ENCODE measurements around the gene BCL11A.

DNA sequence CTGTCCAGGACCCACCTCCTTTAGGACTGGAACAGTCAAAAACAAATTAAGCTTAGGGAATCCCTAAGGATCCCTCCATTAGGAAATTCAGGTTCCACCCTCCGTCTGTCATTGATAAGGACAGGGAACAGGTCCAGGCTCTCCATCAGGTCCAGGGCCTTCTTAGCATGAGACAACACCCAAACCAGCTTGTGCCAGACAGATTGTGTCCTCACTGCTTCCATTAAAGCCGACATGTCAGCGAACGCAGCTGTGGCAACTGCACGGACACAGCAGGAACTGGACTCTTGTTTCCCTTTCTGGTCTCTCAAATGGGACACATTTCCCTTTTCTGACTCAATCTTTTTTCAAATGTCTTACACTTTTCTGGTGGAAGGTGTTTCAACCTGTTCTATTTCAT is 81.4 kb downstream of the BCL11A start:
- no peak for TF ChIP-seq CTCF (IDR thresholded peaks at IDR 0.05)
- TF ChIP-seq POLR2A (IDR thresholded peaks at IDR 0.05), result no peak
- TF ChIP-seq POLR2AphosphoS5 (IDR thresholded peaks at IDR 0.05), result no peak
